ENCODE measurements around the gene SUPT16H. TPM values are rescaled to one million over a fixed set of nuclear protein-coding genes. Genes with fewer than 3 reads are reported as not detected.
"Not testable (repeated sequence)": the region's sequence is repeated elsewhere in the genome, so short reads cannot be mapped to it uniquely, and the experiment has no call there.

Gene SUPT16H
- total RNA-seq, 1 donor from 2014 or later: 65.0 TPM

DNA sequence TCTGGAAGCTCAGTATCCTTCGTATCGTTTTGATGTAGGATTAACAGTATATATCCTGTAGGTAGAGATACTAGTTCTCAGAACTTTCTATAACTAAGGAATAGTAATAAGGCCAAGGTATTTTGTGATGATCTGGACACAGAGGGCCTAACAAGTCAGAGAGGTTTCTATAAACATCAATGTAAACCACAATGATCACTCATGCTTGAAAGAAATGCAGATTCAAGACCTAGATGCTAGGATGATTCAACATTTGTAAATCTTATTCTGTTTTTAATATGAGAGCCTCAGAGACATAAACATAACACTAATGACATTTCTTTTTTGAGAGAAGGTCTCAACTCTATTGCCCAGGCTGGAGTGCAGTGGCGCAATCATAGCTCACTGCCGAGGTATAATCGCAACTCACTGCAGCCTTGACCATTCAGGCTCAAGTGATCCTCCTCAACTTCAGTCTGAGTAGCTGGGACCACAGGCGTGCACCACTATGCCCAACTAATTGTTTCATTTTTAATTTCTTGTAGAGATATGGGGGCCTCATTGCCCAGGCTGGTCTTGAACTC lies 16.2 kb downstream of the SUPT16H start:
- DNase-seq (ENCODE audit: low read depth in 2 of 2): no peak

DNA sequence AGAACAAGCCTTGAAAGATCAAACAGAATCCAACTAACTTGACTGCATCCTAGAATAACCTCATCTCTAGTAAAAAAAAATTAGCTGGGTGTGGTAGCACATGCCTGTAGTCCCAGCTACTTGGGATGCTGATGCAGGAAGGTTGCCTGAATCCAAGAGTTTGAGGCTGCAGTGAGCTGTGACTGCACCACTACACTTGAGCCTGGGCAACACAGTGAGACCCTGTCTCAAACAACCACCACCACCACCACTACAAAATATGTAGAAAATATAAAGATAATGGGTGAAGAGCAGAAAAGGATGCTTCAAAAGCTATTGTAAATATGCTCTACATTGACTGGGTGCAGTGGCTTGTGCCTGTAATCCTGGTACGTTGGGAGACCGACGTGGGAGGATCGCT lies 27.3 kb downstream of the SUPT16H start:
- no peak for DNase-seq (ENCODE audit: low read depth in 2 of 2)

DNA sequence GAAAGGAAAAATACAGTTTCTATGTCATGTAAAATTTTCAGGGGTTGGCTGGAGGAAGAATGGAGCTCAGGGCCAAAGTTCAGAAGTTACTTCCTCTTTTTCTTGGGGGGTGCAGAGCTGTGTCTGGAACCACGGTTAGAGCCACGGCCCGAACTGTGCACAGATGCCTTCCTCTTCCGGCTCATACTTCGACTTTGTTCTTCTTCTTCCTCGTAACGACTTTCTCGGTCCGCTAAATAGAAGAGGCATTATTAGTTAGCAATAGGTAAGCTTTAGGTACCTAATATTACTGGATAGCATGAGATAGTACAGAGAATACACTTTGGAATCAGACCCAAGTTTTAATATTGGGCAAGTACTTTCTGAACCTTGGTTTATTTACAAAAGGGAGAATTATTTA lies 31.2 kb downstream of the SUPT16H start:
- DNase-seq (ENCODE audit: low read depth in 2 of 2): no peak

DNA sequence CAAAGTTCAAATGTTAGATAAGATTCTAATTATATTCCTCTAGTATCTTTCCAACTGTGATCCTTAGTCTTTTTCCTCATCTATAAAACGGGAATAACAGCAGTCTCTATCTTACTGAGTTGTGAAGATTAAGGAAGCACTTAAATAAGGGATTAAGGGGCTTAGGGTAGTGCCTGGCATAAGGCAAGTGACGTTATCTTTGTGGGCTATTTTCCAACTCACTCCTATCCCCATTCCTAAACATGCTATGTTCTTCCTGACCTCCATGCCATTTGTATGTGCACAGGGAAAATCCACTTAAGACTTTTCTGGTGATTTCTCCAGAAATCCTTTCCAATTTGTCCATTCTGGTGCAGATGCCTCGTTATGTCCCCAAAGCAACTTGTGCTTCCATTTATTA lies 33.3 kb downstream of the SUPT16H start:
- DNase-seq (ENCODE audit: low read depth in 2 of 2): no peak

DNA sequence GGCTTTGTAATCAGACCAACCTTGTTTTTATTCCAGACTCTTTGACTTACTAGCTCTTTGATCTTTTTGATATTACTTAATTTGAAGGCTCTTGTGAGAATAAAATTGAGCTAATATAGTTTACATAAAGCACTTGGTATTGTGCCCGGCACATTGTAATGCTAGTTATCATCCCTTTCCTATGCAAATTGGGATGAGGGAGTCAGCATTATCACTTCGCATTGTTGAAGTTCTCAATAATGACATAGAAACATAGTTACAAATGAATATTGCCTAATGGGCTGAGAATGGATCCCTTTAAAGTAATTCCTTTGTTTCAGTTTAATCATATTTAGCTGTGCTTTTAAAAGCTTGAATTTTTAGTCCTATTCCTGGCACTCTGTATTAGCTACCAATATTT lies 36.6 kb downstream of the SUPT16H start:
- no peak for DNase-seq (ENCODE audit: low read depth in 2 of 2)

DNA sequence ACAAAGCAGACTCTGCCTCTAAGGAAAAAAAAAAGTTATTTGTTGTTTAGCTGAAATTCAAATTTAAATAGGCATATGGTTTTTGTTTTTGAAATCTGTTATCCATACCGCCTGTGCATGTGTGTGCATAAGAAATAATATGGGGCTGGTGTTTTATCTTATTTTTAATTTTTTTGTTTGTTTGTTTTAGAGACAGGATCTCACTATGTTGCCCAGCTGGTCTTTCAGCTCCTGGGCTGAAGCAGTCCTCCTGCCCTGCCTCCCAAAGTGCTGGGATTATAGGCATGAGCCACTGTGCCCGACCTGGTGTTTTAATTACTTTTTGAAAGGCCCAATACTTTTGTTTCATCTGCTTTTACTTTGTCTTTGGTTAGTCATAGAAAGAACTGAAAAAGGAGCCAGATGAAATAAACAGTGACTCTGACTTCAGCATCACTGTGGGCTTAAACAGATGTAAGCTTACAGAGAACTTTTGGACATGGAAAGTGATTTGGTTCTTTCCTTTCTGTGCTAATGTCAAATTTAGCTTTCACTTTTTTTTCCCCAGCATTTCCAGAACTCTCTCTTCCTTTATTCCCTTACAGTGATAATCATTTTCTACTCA lies 37.2 kb downstream of the SUPT16H start:
- no peak for DNase-seq (ENCODE audit: low read depth in 2 of 2)

DNA sequence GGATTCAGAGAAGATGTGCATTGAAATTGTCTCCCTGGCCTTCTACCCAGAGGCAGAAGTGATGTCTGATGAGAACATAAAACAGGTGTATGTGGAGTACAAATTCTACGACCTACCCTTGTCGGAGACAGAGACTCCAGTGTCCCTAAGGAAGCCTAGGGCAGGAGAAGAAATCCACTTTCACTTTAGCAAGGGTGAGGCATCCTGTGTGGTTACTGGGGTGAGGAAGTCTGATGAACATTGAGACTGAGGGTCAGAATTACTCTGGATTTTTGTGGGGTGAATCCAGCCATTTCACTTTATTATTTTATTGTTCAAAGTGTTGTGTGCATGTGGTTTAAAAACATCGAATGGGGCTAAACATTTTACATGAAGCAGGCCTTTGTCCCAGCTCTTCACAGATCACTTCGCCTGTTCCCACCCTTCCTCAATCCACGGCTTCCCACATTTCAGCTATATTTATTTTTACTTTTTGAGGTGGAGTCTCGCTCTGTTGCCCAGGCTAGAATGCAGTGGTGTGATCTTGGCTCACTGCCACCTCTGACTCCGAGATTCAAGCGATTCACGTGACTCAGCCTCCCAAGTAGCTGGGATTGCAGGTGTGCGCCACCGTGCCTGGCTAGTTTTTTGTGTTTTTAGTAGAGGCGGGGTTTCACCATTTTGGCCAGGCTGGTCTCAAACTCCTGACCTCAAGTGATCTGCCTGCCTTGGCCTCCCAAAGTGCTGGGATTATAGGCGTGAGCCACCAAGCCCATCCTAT lies 40.6 kb downstream of the SUPT16H start:
- DNase-seq (ENCODE audit: low read depth in 2 of 2): no peak

DNA sequence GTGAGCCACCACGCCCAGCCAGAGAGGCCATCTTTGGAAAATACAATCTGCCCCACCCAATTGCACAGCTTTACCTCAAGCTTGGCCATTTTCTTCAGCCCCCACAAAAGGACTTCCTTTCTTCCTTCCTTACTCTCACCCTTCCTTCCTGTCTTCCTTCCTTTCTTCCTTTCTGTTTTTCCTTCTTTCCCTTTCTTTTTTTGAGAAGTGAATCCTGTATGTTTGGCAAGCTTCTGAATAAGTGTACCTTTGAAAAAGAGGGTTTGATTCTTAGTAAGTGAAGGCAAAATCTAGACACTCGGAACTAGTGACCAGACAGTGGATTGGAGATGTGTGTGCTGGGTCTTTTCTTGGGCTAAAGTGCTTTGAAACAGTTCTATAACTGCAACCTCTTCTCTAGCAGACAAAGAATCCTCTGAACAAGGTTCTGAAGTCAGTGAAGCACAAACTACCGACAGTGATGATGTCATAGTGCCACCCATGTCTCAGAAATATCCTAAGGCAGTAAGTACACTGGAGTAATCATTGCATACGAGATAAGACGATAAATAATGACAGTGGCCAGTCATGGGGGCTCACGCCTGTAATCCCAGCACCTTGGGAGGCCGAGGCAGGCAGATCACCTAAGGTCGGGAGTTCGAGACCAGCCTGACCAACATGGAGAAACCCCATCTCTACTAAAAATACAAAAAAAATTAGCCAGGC lies 49.5 kb downstream of the SUPT16H start:
- no peak for DNase-seq (ENCODE audit: low read depth in 2 of 2)

DNA sequence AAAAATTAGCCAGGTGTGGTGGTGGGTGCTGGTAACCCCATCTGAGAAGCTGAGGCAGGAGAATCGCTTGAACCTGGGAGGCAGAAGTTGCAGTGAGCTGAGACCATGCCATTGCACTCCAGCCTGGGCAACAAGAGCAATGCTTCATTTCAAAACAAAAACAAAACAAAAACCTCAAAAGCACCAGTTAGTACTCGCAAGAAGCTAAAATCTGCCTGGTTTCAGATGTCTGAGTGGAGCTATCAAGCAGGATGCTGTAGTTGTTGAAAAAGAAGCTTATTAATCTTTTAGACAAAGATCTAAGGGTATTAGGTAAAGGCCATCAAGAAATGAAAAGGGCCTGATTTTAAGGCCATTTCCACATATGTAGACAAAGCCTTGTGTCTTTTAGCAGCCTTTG lies 50.9 kb downstream of the SUPT16H start:
- no peak for DNase-seq (ENCODE audit: low read depth in 2 of 2)

DNA sequence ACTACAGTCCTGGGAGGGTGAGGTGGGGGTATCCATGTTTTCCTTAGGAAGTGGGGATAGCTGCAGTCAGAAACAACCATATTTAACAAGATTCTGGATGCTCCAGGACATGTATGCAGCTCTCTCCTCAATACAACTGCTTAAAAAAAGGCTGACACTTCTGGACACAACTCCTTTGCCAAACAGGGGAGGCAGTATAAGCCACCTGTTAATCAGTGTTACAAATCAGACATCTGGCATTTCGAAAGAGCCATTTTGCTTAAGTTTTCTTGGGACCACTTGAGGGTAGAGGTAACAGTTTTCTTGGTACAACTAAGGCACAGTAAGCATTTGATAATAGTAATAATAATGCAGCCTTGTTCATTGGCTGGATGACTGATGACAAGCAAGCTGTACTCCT lies 56.8 kb downstream of the SUPT16H start:
- no peak for DNase-seq (ENCODE audit: low read depth in 2 of 2)

DNA sequence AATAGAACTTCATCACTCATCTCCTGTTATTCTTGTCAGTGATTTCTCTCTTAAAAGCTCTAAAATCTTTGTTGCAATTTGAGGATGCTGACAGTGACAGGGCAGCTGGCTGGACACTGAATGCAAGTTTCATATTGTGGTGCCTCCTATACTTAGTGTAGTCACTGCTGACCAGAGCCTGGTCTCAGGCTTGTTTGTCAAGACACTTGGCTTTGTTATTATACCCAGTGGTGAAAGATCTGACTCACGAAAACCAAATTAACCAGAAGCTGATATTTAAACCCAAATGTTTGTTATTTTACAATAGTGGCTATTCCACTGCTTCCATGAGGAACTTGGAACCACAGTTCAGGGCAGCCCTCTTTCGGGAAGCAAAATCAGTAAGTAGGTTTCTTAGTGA lies 61.1 kb downstream of the SUPT16H start:
- DNase-seq (ENCODE audit: low read depth in 2 of 2): no peak

DNA sequence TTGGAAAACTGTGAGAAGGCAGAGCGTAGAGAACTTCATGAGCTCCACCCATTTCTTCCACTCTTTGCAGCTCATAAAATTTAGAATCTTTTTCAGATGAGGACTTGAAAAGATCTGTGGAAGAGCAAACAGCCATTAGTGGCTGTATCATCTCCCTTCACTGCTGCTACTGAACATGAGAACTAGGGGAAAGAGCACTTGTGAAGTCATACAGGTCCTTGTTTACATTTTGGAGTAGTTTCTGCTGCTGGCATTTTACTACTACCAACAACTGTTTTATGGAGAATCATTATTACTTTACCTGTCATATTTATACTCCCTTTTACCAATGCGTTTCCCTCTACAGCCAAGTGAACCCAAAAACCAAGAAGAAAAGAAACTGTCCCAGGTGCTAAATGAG lies 62.9 kb downstream of the SUPT16H start:
- DNase-seq (ENCODE audit: low read depth in 2 of 2): no peak

DNA sequence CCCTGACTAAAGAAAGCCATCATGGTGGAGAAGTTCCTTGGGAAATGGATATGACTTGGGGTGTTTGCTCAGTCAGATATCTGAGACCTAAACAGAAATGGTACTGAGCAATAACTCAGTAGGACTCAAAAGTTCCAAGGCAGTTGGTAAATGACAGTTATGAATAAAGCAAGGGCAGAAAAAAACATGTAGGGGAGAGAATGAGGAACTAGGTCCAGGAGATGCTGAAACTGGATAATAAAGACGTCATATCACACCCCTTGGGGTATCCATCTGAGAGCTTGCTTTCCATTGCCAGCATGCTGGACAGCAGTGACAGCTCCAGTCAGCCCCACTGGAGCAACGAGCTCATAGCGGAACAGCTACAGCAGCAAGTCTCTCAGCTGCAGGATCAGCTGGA lies 66.4 kb downstream of the SUPT16H start:
- DNase-seq (ENCODE audit: low read depth in 2 of 2): no peak

DNA sequence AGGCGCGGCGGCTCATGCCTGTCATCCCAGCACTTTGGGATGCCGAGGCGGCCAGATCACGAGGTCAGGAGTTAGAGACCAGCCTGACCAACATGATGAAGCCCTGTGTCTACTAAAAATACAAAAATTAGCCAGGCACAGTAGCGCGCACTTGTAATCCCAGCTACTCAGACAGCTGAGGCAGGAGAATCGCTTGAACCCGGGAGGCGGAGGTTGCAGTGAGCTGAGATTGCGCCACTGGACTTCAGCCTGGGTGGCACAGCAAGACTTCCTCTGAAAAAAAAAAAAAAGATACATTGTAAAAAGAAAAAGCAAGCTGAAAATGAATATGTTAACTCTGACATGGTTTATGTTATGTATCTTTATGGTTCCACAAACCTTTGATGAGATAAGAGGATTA lies 70.3 kb downstream of the SUPT16H start:
- DNase-seq (ENCODE audit: low read depth in 2 of 2): no peak

DNA sequence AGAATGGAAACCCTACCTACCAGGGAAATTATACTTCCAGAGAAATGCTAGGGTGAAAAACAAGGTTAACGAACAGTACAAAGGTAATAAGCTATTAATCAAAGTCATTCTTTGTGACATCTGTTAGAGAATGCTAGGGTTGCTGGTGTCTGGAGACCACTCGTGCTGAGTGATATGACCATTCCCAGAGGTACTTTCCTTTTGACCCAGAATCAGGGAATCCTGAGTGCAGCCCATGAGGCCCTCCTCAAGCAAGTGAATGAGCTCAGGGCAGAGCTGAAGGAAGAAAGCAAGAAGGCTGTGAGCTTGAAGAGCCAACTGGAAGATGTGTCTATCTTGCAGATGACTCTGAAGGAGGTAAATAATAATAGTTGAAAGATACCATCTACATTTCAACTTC lies 72.2 kb downstream of the SUPT16H start:
- DNase-seq (ENCODE audit: low read depth in 2 of 2): no peak

DNA sequence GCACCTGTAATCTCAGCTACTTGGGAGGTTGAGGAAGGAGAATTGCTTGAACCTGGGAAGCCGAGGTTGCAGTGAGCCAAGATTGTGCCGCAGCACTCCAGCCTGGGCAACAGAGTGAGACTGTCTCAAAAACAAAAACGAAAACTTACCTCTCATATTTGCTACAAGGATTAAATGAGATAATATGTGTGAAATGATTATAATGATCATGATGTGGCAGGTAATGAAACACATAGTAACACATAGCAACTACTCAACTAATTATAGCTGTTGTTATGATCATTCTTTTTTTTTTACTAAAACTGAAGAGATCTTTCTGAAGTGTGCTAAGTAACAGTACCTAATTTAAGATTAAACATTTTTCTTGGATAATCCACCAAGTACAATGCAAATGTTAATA lies 73.9 kb downstream of the SUPT16H start:
- DNase-seq (ENCODE audit: low read depth in 2 of 2): no peak

DNA sequence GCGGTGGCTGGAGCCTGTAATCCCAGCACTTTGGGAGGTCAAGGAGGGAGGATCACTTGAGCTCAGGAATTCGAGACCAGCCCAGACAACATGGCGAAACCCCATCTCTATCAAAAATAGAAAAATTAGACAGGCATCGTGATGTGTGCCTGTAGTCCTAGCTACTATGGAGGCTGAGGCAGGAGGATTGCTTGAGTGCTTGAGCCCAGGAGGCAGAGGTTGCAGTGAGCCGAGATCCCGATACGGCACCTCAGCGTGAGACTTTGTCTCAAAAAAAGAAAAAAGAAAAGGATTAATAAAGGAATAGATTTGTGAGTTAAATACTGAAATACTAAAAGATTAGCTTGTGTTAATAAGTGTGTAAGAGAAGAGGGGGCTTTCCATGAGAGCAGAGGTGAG lies 74.6 kb downstream of the SUPT16H start:
- DNase-seq (ENCODE audit: low read depth in 2 of 2): no peak

DNA sequence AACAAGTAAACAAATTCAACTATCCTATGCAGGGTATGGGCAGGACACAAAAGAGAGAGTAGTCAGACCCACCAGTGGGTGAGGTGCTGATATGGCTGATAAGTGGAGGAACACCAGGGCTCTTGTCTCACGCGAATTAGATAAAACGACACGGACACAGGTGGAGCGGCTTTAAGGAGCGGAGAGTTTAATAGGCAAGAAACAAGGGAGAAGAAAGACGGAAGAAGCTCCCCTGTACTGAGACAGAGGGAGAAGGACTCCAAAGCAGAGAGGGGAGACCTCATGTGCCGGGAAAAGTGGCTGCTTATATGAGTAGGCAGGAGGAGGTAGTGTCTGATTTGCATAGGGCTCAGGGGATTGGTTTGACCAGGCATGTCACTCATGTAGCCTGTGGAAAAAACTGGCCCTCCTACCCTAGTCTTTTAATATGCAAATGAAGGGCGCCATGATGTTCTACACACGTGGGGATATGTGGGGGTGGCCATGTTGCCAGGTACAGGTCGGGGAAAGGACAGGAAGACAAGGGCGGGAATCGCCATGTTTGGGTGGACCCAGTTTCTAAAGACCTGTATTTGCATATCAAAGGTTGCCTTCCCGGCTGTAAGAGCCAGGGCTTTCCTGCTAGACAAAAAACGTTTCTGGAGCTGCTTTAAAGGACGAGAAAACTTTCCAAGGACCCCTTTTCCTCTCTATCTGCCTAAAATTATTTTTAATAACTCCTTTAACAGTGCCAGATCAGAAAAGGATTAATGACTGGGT lies 75.2 kb downstream of the SUPT16H start:
- DNase-seq (ENCODE audit: low read depth in 2 of 2): peak; percentile 70 to 81

DNA sequence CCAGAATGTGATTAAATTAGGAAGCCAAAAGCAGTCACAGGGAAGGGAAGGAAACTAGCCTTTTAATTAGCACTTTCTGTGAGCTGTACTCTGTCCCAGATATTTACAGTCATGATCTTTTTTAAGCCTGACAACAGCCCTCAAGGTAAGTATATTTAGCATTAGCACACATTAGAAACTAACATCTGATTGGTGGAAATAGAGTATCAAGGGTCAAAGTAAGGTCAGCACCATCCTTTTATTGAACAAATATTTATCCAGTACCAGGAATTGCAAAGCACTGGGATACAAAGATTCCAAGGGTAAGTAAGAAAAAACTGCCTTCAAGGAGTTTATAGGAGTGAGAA lies 75.7 kb downstream of the SUPT16H start:
- DNase-seq (ENCODE audit: low read depth in 2 of 2): no peak

DNA sequence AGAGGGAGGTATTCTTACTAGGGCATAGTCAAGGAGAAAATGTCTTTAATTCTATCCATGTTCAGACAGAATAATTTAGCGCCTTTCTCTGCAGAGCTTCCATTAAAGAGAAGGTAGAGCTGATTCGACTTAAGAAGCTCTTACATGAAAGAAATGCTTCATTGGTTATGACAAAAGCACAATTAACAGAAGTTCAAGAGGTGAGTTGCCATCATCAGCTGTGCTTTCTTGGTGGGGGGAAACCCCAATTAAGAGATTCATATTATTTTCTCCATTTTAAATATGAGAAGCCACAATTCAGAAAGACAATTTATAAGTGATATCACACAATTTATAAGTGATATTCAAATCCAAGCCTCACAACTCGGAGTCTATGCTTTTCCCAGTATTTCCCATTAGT lies 76.2 kb downstream of the SUPT16H start:
- no peak for DNase-seq (ENCODE audit: low read depth in 2 of 2)

DNA sequence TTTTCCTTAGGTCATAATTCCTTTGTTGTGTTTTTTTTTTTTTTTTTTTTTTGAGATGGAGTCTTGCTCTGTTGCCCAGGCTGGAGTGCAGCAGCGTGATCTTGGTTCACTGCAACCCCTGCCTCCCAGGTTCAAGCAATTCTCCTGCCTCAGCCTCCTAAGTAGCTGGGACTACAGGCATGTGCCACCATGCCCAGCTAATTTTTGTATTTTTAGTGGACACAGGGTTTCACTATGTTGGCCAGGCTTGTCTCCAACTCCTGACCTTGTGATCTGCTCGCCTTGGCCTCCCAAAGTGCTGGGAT lies 81.0 kb downstream of the SUPT16H start:
- not testable (repeated sequence) for DNase-seq (ENCODE audit: low read depth in 2 of 2)

All from dermis microvascular lymphatic vessel endothelial cell (primary cell).